Transverse colon (tissue), 4 donors: ENCODE results near the gene P2RX4. TPM values are rescaled to one million over a fixed set of nuclear protein-coding genes. Genes with fewer than 3 reads are reported as not detected.
A peak's percentile ranks its signal among the peaks of the same experiment; 100 is the strongest.

Source experiments
- DNase-seq: peaks from one replicate; pipeline ENCODE4 v3.0.0-alpha.2; 2019
- H3K27ac ChIP-seq, 4 donors: fragments of 200-600 bp; sonication (generic); 2 replicates each; pipeline ENCODE4 v1.5.1; 2016 to 2018; ENCODE audit warnings: inconsistent platforms in 4 of 4
- H3K27me3 ChIP-seq: fragments of 200-600 bp; sonication (generic); 2 replicates; pipeline ENCODE4 v1.5.1; 2017; ENCODE audit warnings: inconsistent platforms
- H3K36me3 ChIP-seq, 4 donors: fragments of 200-600 bp; sonication (generic); 2 replicates each; pipeline ENCODE4 v1.5.1; 2017 to 2019; ENCODE audit warnings: inconsistent platforms in 4 of 4
- H3K4me1 ChIP-seq, 4 donors: fragments of 200-600 bp; sonication (generic); 2 replicates each; pipeline ENCODE4 v1.5.1; 2017 to 2020; ENCODE audit warnings: inconsistent platforms in 4 of 4
- H3K4me3 ChIP-seq, 4 donors: fragments of 200-600 bp; sonication (generic); 1 replicate in 1 of 4; 2 replicates in 3 of 4; pipeline versions ENCODE4 v1.5.1 to v1.6.1; 2017 to 2019; ENCODE audit warnings: inconsistent platforms in 4 of 4
- H3K9me3 ChIP-seq, 2 donors: fragments of 200-600 bp; sonication (generic); 2 replicates each; pipeline ENCODE4 v1.5.1; 2017 to 2019; ENCODE audit warnings: inconsistent platforms in 2 of 2
- CTCF ChIP-seq, 5 experiments: fragments of 200-600 bp in 3 of 5; fragments of 450-650 bp in 2 of 5; sonication (generic) in 3 of 5; IDR thresholded peaks; 1 replicate in 2 of 5; 2 replicates in 3 of 5; pipeline ENCODE4 v1.5.1; 2016 to 2017; ENCODE audit warnings: antibody characterized with exemption in 5 of 5, inconsistent platforms in 3 of 5, mild to moderate bottlenecking in 2 of 5, moderate library complexity in 1 of 5
- EP300 ChIP-seq: sonication (generic); formaldehyde crosslinking; IDR thresholded peaks from one replicate; pipeline ENCODE4 v1.6.1; 2017; ENCODE audit warnings: antibody characterized with exemption, low read depth
- POLR2A ChIP-seq: fragments of 450-650 bp; IDR thresholded peaks from one replicate; pipeline ENCODE4 v1.6.1; 2016; ENCODE audit warnings: antibody characterized with exemption, mild to moderate bottlenecking, moderate library complexity
- POLR2AphosphoS5 ChIP-seq, 3 donors: sonication (generic); formaldehyde crosslinking; IDR thresholded peaks; one replicate each; pipeline ENCODE4 v1.6.1; 2016; ENCODE audit warnings: antibody characterized with exemption in 3 of 3
- WGBS, 2 donors: methylation state at CpG; one replicate each; pipeline ENCODE4 v1.1.5; 2018; ENCODE audit warnings: low coverage in 1 of 2; 5-methylcytosine and 5-hydroxymethylcytosine counted together
- in situ Hi-C, 4 donors: fragments of 200-750 bp; cut with MboI; loops; one replicate each; pipeline versions ENCODE4 v1.15.0 to v1.15.1; 2017; ENCODE audit warnings: low sequenced_read_pairs in 3 of 4, low pct_ligation_motif_present in 1 of 4, low pct_unique_long_range_greater_than_20kb in 1 of 4
- intact Hi-C: fragments of 100-400 bp; cut with DNase I; formaldehyde crosslinking; loops from one replicate; pipeline ENCODE4 v1.15.1; 2023; ENCODE audit warnings: low total_unique reads
- total RNA-seq, 4 donors: library from RNA; depleted of rRNA; stranded (reverse); fragments of >200 nt; gene quantifications; one replicate each; pipeline ENCODE4 v1.1.0, GENCODE V29; 2016

P2RX4 gene
- total RNA-seq, 4 donors from 2014 or later: 103 to 435 (median 217) TPM

- in situ Hi-C loops: no loop called here
These were observed 23.2 kb downstream of the P2RX4 start for GRCh38 chr12:121232977-121233627.

DNA sequence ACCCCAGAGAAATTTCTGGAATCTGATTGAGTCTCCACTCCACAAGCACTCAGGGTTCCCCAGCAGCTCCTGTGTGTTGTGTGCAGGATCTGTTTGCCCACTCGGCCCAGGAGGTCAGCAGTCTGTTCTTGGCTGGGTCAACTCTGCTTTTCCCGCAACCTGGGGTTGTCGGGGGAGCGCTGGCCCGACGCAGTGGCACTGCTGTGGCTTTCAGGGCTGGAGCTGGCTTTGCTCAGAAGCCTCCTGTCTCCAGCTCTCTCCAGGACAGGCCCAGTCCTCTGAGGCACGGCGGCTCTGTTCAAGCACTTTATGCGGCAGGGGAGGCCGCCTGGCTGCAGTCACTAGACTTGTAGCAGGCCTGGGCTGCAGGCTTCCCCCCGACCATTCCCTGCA, 23.7 kb downstream of the P2RX4 start:
- Histone ChIP-seq H3K27me3 (no peaks in the 10 kb centered on the region), H3K4me3 (no peak overlapping the region), H3K36me3 (peaks cover 0 to 32% (median 7%) of the 10 kb centered on the region in 4 donors), H3K9me3 (no peaks in the 10 kb centered on the region), H3K4me1 (peaks cover 0 to 18% (median 8%) of the 10 kb centered on the region in 4 donors), H3K27ac (no peak overlapping the region)
- DNase-seq: no peak
- intact Hi-C loops (no loop called here), in situ Hi-C loops (no loop called here)
- TF ChIP-seq EP300 (no peak), POLR2A (no peak), POLR2AphosphoS5 (IDR thresholded peaks at IDR 0.05) (no peak), CTCF (IDR thresholded peaks at IDR 0.05) (no peak)
- WGBS, 2 donors: 90% methylated on average over 11 of the region's 11 CpGs; no CpG with 5 or more reads in 1 of the 2 donors

More at GRCh38 chr12:121232977-121233627, 23.2 kb downstream of the P2RX4 start:
- no peak for DNase-seq
- TF ChIP-seq EP300: no peak
- 91 to 96% methylated on average over 5 to 14 of the region's 14 CpGs for WGBS, 2 donors
- no peaks in the 10 kb centered on the region for H3K27me3 ChIP-seq
- H3K4me1 ChIP-seq: peaks cover 0 to 13% (median 6%) of the 10 kb centered on the region in 4 donors
- peaks cover 0 to 34% (median 8%) of the 10 kb centered on the region in 4 donors for H3K36me3 ChIP-seq
- H3K9me3 ChIP-seq: no peaks in the 10 kb centered on the region
- H3K27ac ChIP-seq: no peak overlapping the region
- intact Hi-C loops: no loop called here
- no peak overlapping the region for H3K4me3 ChIP-seq

DNA sequence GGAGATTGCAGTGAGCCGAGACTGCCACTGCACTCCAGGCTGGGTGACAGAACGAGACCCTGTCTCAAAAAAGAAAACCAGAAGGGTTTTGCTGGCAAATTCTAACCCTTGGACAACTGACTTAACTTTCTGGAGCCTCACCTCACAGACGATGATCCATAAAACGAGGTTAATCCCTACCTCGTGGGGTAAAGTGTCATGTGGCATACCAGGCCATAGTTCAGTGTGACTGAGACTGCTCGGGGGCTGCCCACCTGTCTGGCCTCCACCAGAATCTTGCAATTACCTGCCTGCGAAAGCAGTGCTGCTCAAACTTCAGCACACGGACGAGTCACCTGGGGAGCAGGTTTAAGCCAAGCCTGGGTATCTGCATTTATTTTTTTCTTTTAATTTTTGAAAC, 26.8 kb downstream of the P2RX4 start:
- no peak overlapping the region for H3K27ac ChIP-seq
- no peak overlapping the region for H3K4me3 ChIP-seq
- TF ChIP-seq POLR2A (no peak), CTCF (IDR thresholded peaks at IDR 0.05) (no peak), EP300 (no peak), POLR2AphosphoS5 (IDR thresholded peaks at IDR 0.05) (no peak)
- H3K36me3 ChIP-seq: peaks cover 0 to 25% (median 6%) of the 10 kb centered on the region in 4 donors
- H3K9me3 ChIP-seq: no peaks in the 10 kb centered on the region
- no peaks in the 10 kb centered on the region for H3K27me3 ChIP-seq
- peaks cover 0 to 38% (median 23%) of the 10 kb centered on the region in 4 donors for H3K4me1 ChIP-seq
- DNase-seq: no peak
- in situ Hi-C loops (no loop called here), intact Hi-C loops (no loop called here)
- WGBS, 2 donors: 84 to 100% methylated on average over 1 to 9 of the region's 9 CpGs

DNA sequence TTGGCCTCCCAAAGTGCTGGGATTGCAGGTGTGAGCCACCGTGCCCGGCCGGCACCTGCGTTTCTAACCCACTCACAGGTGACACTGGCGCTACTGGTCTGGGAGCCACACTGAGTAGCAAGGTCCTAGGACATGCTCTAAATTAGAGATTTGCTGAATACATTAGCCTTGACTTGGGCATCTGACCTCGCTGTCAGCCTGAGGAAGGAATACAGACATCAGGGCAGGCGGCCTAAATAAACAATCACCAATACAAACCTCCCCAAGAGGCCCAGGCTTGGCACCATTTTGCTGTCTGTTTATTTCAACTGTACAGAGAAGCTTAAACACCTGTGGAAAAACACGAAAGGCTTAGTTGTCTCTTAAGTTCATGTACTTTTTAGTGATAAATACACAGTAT, 27.5 kb downstream of the P2RX4 start:
- Histone ChIP-seq H3K27ac (no peak overlapping the region), H3K36me3 (peaks cover 0 to 21% (median 5%) of the 10 kb centered on the region in 4 donors), H3K27me3 (no peaks in the 10 kb centered on the region), H3K4me1 (peaks cover 0 to 38% (median 23%) of the 10 kb centered on the region in 4 donors), H3K9me3 (no peaks in the 10 kb centered on the region), H3K4me3 (no peak overlapping the region)
- DNase-seq: no peak
- WGBS, 2 donors: 69 to 90% methylated on average over 2 to 8 of the region's 8 CpGs
- intact Hi-C loops (no loop called here), in situ Hi-C loops (no loop called here)
- no peak for TF ChIP-seq POLR2A
- no peak for TF ChIP-seq POLR2AphosphoS5 (IDR thresholded peaks at IDR 0.05)
- TF ChIP-seq EP300: no peak
- TF ChIP-seq CTCF (IDR thresholded peaks at IDR 0.05): no peak

GRCh38 chr12:121238086-121238485, 28.2 kb downstream of the P2RX4 start:
- WGBS, 2 donors: 40 to 83% methylated on average over 1 to 4 of the region's 4 CpGs

More at GRCh38 chr12:121238086-121238485, 28.2 kb downstream of the P2RX4 start:
- Histone ChIP-seq H3K36me3 (peaks cover 0 to 15% (median 1%) of the 10 kb centered on the region in 4 donors), H3K9me3 (no peaks in the 10 kb centered on the region), H3K4me3 (no peak overlapping the region), H3K4me1 (peaks cover 0 to 38% (median 23%) of the 10 kb centered on the region in 4 donors), H3K27ac (peak overlapping the region in 1 of 4 donors; percentile 72), H3K27me3 (no peaks in the 10 kb centered on the region)
- TF ChIP-seq POLR2AphosphoS5 (IDR thresholded peaks at IDR 0.05): no peak
- no peak for TF ChIP-seq EP300
- no peak for TF ChIP-seq POLR2A
- no peak for TF ChIP-seq CTCF (IDR thresholded peaks at IDR 0.05)
- intact Hi-C loops: no loop called here
- no peak for DNase-seq
- in situ Hi-C loops: no loop called here
